Measurements from ENCODE around the gene ZBTB46.
"Not testable (repeated sequence)": the region's sequence is repeated elsewhere in the genome, so short reads cannot be mapped to it uniquely, and the experiment has no call there.

The ZBTB46 gene

GRCh38 chr20:63868264-63868663, 37.2 kb upstream of the ZBTB46 start:
- FAIRE-seq: no peak
- DNase-seq (ENCODE audit: insufficient read length, low spot score): no peak
- TF ChIP-seq CTCF (IDR thresholded peaks at IDR 0.05; ENCODE audit: insufficient read depth, missing control alignments): no peak

- FAIRE-seq; DNase-seq (ENCODE audit: insufficient read length, low spot score): not testable (repeated sequence)
These were observed 36.0 kb upstream of the ZBTB46 start for GRCh38 chr20:63867042-63867441.

- FAIRE-seq: no peak
These were observed 34.0 kb upstream of the ZBTB46 start, which contains the start of gene TPD52L2 for GRCh38 chr20:63864978-63865640. Gene TPD52L2, plus strand, starts transcription at chr20:63865270. Its CDS starts 96 bp downstream, at chr20:63865366.

GRCh38 chr20:63864545-63864977, 33.5 kb upstream of the ZBTB46 start:
- no peak for TF ChIP-seq CTCF (IDR thresholded peaks at IDR 0.05; ENCODE audit: insufficient read depth, missing control alignments)
- FAIRE-seq: no peak
- no peak for DNase-seq (ENCODE audit: insufficient read length, low spot score)

More at GRCh38 chr20:63864978-63865640, 34.0 kb upstream of the ZBTB46 start, which contains the start of gene TPD52L2:
- no peak for TF ChIP-seq CTCF (IDR thresholded peaks at IDR 0.05; ENCODE audit: insufficient read depth, missing control alignments)
- DNase-seq (ENCODE audit: insufficient read length, low spot score): peak; percentile 96

- peak; percentile 55 for TF ChIP-seq CTCF (IDR thresholded peaks at IDR 0.05; ENCODE audit: insufficient read depth, missing control alignments)
- DNase-seq (ENCODE audit: insufficient read length, low spot score) (peak; percentile 67), FAIRE-seq (no peak)
These were observed 32.9 kb upstream of the ZBTB46 start for GRCh38 chr20:63863798-63864544.

- no peak for DNase-seq (ENCODE audit: insufficient read length, low spot score)
These were observed 32.1 kb upstream of the ZBTB46 start for GRCh38 chr20:63863021-63863797.

More at GRCh38 chr20:63863021-63863797, 32.1 kb upstream of the ZBTB46 start:
- TF ChIP-seq CTCF (IDR thresholded peaks at IDR 0.05; ENCODE audit: insufficient read depth, missing control alignments): no peak
- no peak for FAIRE-seq
